MM.1S (cell line): ENCODE results near the gene IQGAP2.

Experiments
- DNase-seq: peaks from one replicate; pipeline ENCODE4 v3.0.0-alpha.2; 2015
- H2AFZ ChIP-seq: fragments of 300-600 bp; sonication (generic); 2 replicates; pipeline ENCODE4 v1.6.0; 2016; ENCODE audit warnings: antibody characterized with exemption, low read length
- H3F3A ChIP-seq: fragments of 300-600 bp; sonication (generic); 2 replicates; pipeline ENCODE4 v1.6.1; 2016; ENCODE audit warnings: mild to moderate bottlenecking, antibody characterized with exemption, low read length, moderate library complexity, mixed read lengths; ENCODE audit not compliant: insufficient read depth
- H3K27ac ChIP-seq: fragments of 300-600 bp; sonication (generic); 2 replicates; pipeline ENCODE4 v1.5.1; 2016; ENCODE audit warnings: mild to moderate bottlenecking, low read length
- H3K27me3 ChIP-seq: fragments of 300-600 bp; sonication (generic); replicated peaks from 2 replicates; pipeline ENCODE4 v1.6.0; 2016; ENCODE audit warnings: low read length; ENCODE audit not compliant: insufficient read depth
- H3K36me3 ChIP-seq: fragments of 300-600 bp; sonication (generic); replicated peaks from 2 replicates; pipeline ENCODE4 v1.6.1; 2016; ENCODE audit warnings: mild to moderate bottlenecking, low read length, mixed read lengths; ENCODE audit not compliant: insufficient read depth
- H3K4me1 ChIP-seq: fragments of 300-600 bp; sonication (generic); 2 replicates; pipeline ENCODE4 v1.6.1; 2016; ENCODE audit warnings: low read length, mixed read lengths
- H3K4me2 ChIP-seq: fragments of 300-600 bp; sonication (generic); 2 replicates; pipeline ENCODE4 v1.6.0; 2016; ENCODE audit warnings: low read depth, low read length
- H3K4me3 ChIP-seq: fragments of 300-600 bp; sonication (generic); 2 replicates; pipeline ENCODE4 v1.5.1; 2016; ENCODE audit warnings: low read length, mixed read lengths
- H3K79me2 ChIP-seq: fragments of 300-600 bp; sonication (generic); 2 replicates; pipeline ENCODE4 v1.6.1; 2016; ENCODE audit warnings: mixed run types, low read length, mixed read lengths
- H3K9ac ChIP-seq: fragments of 300-600 bp; sonication (generic); 2 replicates; pipeline ENCODE4 v1.6.1; 2016; ENCODE audit warnings: low read length, mixed read lengths
- H3K9me2 ChIP-seq: fragments of 300-600 bp; sonication (generic); replicated peaks from 2 replicates; pipeline ENCODE4 v1.6.1; 2016; ENCODE audit warnings: mild to moderate bottlenecking, low read length, mixed read lengths; ENCODE audit not compliant: insufficient read depth
- H3K9me3 ChIP-seq: fragments of 300-600 bp; sonication (generic); replicated peaks from 2 replicates; pipeline ENCODE4 v1.6.1; 2016; ENCODE audit warnings: mild to moderate bottlenecking, low read length, mixed read lengths; ENCODE audit not compliant: insufficient read depth
- H4K20me1 ChIP-seq: fragments of 300-600 bp; sonication (generic); 2 replicates; pipeline ENCODE4 v1.6.1; 2016; ENCODE audit warnings: mild to moderate bottlenecking, low read length, moderate library complexity, mixed read lengths; ENCODE audit not compliant: insufficient read depth
- EZH2 ChIP-seq: fragments of 300-600 bp; sonication (generic); optimal IDR thresholded peaks from 2 replicates; pipeline ENCODE3; 2017; ENCODE audit warnings: low read depth, mild to moderate bottlenecking, antibody characterized with exemption, low read length, mixed read lengths
- EZH2phosphoT487 ChIP-seq: fragments of 300-600 bp; sonication (generic); IDR thresholded peaks from 2 replicates; pipeline ENCODE4 v1.6.1; 2018; ENCODE audit warnings: antibody characterized with exemption, low read length
- TF ChIP-seq, protein P1 (sequence below): fragments of 300-600 bp; sonication (generic); IDR thresholded peaks from 2 replicates; pipeline ENCODE4 v1.5.1; 2016; ENCODE audit warnings: antibody characterized with exemption, low read length, mixed read lengths

IQGAP2 gene

DNA sequence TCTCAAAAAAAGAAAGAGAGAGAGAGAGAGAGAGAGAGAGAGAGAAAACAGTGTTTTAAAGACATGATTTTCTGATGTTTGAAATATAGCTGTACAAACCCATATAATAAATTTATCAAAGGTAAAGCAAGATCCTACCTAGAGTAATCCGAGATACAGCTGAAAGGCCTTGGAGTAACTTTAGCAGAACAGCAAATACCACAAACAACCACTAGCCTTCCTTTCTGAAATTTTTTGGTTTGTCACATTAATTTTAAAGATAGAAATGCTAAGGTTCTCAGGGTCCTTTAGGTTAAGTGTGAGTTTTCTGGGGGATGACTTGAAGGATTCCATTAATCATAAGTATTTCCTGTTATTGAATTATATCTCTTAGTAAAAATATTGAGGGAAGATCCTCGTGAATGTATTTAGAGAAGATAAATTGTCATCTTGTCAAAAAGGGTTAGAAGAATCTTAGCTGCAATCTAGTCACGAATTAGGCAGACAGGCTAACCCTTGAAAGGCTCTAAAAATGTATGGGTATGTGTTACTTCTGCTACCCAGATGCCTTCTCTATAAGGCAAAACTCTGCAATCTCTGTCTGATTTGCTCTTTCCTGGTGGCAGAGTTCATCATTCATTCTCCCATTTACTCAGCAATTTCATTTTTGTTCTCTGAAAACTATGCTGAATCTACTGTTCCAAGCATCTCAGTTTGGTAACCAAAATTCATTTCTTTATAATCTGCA, 192.8 kb downstream of the IQGAP2 start:
- H3K9me3 ChIP-seq: no peaks in the 10 kb centered on the region
- no peak overlapping the region for H3K4me3 ChIP-seq
- H3K79me2 ChIP-seq: no peaks in the 10 kb centered on the region
- no peak overlapping the region for H3K4me2 ChIP-seq
- no peak for DNase-seq
- H3K27ac ChIP-seq: peak overlapping the region; percentile 7; the same call in 1 of the 2 replicates
- no peaks in the 10 kb centered on the region for H3F3A ChIP-seq
- H3K4me1 ChIP-seq: no peaks in the 10 kb centered on the region; the same call in 1 of the 2 replicates
- no peaks in the 10 kb centered on the region for H3K9me2 ChIP-seq
- TF ChIP-seq EZH2phosphoT487 (no peak), EZH2 (no peak)
- TF ChIP-seq, protein P1, sequence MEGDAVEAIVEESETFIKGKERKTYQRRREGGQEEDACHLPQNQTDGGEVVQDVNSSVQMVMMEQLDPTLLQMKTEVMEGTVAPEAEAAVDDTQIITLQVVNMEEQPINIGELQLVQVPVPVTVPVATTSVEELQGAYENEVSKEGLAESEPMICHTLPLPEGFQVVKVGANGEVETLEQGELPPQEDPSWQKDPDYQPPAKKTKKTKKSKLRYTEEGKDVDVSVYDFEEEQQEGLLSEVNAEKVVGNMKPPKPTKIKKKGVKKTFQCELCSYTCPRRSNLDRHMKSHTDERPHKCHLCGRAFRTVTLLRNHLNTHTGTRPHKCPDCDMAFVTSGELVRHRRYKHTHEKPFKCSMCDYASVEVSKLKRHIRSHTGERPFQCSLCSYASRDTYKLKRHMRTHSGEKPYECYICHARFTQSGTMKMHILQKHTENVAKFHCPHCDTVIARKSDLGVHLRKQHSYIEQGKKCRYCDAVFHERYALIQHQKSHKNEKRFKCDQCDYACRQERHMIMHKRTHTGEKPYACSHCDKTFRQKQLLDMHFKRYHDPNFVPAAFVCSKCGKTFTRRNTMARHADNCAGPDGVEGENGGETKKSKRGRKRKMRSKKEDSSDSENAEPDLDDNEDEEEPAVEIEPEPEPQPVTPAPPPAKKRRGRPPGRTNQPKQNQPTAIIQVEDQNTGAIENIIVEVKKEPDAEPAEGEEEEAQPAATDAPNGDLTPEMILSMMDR: no peak
- no peak overlapping the region for H2AFZ ChIP-seq
- H4K20me1 ChIP-seq: no peaks in the 10 kb centered on the region
- H3K27me3 ChIP-seq: no peaks in the 10 kb centered on the region
- no peaks in the 10 kb centered on the region; the same call in 1 of the 2 replicates for H3K36me3 ChIP-seq
- H3K9ac ChIP-seq: no peak overlapping the region

DNA sequence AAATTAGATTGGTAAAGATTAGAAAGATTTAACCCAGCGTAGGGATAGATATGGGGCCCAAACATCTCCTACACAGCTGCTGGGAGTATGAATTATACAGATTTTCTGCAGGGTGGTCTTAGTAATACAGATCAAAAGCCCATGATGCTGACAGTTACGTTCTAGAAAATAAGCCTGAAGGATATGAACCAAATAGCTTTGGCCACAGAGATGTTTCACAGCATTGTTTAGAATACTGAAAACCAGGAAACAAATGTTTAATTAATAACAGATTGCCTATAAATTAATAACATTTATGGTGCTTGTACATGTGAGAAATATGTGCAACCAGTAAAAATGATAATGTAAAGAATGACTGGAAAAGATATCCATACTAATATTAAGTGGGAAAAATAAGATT, 195.4 kb downstream of the IQGAP2 start:
- Histone ChIP-seq H2AFZ (no peak overlapping the region), H3K4me2 (no peak overlapping the region), H3K4me3 (no peak overlapping the region), H3K36me3 (no peaks in the 10 kb centered on the region; the same call in 1 of the 2 replicates), H3K27ac (no peak overlapping the region), H4K20me1 (no peaks in the 10 kb centered on the region), H3K4me1 (no peaks in the 10 kb centered on the region), H3K9ac (no peak overlapping the region), H3K9me3 (no peaks in the 10 kb centered on the region), H3K9me2 (no peaks in the 10 kb centered on the region), H3K27me3 (no peaks in the 10 kb centered on the region), H3F3A (no peaks in the 10 kb centered on the region), H3K79me2 (no peaks in the 10 kb centered on the region)
- no peak for DNase-seq
- TF ChIP-seq EZH2phosphoT487 (no peak), EZH2 (no peak)
- TF ChIP-seq, protein P1: no peak

DNA sequence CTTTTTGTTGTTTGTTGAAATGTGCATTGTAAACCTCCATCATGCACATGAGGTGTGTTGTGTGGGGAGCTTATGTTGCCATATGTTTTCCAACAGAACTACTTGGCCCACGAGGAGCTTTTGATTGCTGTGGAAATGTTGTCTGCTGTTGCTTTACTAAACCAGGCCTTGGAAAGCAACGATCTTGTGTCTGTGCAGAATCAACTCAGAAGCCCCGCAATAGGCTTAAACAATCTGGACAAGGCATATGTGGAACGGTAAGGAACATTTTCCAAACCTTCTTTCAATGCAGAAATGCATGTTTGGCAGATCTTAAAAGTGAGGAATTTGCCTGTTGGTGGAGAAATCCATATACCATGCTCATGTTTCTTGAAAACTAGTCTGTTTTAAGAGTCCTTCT, 197.6 kb downstream of the IQGAP2 start:
- no peak for DNase-seq
- no peaks in the 10 kb centered on the region for H3K79me2 ChIP-seq
- no peaks in the 10 kb centered on the region for H4K20me1 ChIP-seq
- H3K9ac ChIP-seq: no peak overlapping the region
- no peaks in the 10 kb centered on the region for H3K27me3 ChIP-seq
- no peaks in the 10 kb centered on the region for H3F3A ChIP-seq
- H3K4me3 ChIP-seq: no peak overlapping the region
- H2AFZ ChIP-seq: no peak overlapping the region
- no peaks in the 10 kb centered on the region for H3K4me1 ChIP-seq
- no peak overlapping the region for H3K4me2 ChIP-seq
- no peaks in the 10 kb centered on the region; the same call in 1 of the 2 replicates for H3K36me3 ChIP-seq
- H3K9me3 ChIP-seq: no peaks in the 10 kb centered on the region
- no peak overlapping the region for H3K27ac ChIP-seq
- no peak for TF ChIP-seq EZH2
- TF ChIP-seq, protein P1: no peak
- TF ChIP-seq EZH2phosphoT487: no peak
- H3K9me2 ChIP-seq: no peaks in the 10 kb centered on the region
